HG02588 (cell line): ENCODE data around the gene LYST.
"Not testable (repeated sequence)": the region's sequence is repeated elsewhere in the genome, so short reads cannot be mapped to it uniquely, and the experiment has no call there.

Experiments
- ATAC-seq: cut with Tn5 transposase; IDR thresholded peaks from one replicate; pipeline ENCODE4 v1.9.1; 2021; ENCODE audit warnings: mild to moderate bottlenecking, moderate library complexity; ENCODE audit not compliant: unreplicated experiment

LYST gene

DNA sequence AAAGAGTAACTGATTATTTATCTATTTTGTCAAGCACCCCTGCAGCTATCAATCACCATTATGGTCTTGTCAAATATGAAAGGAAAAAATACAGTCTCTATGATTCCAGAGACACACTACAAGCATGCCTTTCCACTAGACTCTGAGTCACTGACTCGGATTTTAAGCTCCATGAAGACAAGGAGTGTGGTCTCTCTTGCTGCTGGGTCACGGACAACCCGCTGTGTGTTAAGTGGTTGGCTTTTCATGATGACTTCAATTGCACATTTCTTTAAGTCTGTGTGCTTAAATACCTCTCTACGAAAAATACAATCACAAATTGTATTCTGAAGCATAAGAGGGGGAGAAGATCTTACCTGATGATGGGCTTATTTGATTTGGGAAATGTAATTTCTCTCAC, 203.1 kb downstream of the LYST start:
- no peak for ATAC-seq

DNA sequence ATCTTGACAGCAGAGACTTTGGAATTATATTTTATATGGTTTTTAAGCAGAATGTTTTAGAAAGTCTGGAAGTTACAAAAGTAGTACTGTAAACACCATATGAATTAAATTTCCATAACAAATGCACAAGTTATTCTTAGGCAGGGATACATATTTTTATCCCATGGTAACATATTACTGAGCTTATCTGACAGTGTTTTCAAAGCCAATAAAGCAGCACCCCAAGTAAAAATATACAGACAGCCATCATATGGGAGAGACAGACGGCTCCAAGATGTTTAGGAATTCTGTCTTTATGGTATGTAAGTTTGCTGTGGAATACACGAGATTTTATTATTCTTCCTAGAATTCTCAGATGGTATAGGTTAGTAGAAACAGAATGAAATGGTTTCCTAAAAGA, 205.1 kb downstream of the LYST start:
- no peak for ATAC-seq

DNA sequence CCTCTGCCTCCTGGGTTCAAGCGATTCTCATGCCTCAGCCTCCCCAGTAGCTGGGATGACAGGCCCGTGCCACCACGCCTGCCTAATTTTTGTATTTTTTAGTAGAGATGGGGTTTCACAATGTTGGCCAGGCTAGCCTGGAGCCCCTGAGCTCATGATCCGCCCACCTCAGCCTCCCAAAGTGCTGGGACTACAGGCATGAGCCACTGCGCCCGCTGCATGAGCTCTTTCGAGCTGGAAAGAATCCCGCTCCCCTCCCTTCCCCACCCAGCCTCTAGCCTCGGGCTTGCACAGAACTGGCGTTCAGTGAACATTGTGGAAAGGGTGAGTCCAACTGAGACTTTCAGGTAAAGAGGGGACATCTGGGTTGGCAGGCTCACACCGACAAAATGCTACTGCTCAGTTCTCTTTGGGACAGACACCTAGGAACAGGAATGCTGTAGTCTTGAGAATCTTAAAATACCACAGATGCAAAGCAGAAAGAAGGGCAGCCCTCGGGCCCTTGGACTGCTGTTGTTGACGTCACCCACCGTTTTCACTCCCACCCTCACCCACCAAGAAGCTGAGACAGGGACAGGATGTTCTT, 207.4 kb downstream of the LYST start:
- ATAC-seq = no peak

DNA sequence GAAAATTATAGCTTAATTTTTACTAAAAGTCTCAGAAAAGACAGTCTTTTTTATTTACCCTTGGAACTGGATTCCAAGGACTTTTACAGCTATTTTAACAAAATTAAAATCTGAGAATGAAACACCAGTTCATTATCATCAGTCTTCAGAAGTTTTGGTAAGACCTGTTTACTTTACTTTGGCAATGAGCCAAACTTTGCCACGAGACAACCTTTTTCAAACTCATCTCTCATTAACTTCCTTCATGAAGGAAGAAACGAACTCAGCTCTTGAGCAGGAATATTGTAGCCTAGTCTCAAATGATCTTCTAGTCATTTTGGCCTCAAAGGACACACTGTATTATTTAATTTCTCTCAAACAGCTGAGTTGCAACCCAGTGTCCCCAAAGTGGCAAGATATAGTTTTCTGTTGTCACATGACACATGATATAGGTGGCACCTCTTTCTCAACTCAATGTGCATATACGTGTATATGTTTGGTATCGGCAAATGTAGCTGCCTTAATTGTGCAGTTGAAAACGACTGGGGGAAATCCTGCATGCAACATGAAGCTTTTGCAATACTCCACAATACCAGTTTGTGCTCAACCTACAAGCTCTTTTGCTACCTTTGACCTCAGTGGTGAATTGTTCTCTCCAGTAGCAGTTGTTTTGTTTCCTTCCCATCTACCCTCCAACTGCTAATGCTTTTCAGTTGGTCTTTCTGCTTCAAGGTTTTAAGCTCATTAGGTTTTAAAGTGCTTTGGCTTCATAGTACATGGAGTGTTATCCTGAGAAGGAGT, 208.8 kb downstream of the LYST start:
- no peak for ATAC-seq

DNA sequence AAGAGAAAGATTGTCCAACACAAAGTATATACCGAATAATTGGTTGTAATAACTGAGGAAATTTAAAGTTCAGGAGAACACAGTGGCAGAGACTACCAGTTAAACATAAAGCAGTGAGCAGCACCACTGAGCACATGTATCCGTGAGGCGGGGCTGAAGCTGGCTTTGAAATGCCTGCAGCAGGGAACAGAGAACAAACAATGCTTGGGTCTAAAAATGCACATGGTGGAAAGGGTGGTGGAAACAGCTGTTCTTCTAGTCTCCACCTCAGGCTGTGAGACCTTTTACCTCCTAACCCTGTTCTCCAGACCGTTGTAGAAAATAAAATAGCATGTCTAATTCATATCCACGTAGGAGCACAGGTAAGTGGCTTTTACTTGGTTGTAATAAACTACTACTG, 209.4 kb downstream of the LYST start:
- no peak for ATAC-seq

DNA sequence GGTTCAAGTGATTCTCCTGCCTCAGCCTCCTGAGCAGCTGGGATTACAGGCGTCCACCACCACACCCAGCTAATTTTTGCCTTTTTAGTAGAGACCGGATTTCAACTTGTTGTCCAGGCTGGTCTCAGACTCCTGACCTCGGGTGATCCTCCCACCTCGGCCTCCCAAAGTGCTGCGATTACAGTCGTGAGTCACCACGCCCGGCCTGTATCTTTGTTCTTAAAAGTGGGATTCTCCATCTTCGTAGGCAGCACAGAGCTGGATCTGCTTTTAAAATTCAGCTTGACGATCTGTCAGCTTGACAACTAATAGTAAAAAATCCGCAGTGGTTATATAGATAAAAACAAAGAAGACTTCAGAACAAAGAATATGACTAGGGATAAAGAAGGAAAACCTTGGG, 214.3 kb downstream of the LYST start:
- ATAC-seq = no peak

DNA sequence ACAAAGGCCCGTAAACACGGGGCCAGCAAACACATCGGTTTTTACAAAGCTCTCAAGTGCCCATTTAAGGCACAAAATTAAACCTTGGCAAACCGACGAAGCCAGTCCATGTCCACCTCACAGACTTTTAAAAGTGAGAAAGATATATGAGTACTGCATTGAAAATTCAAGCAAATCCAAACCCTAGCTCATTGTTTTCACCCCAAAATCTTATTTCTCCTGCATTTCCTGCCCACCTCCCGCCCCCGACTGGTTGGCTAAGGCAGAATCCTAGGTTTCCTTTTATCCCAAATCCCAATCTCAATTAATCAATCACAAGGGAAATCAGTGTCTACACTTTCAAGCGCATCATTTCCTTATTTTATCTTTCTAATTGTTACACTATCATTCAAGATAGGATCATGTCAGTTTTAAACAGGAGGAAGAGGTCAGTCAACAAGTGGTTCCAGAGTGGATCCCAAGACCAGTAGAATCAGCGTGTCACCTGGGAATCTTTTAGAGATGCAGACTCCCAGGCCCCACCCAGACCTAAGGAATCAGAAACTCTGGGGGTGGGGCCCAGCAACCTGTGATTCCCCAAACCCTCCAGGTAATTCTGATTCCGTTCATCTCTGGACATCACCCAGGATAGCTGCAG, 215.4 kb downstream of the LYST start:
- ATAC-seq = no peak

DNA sequence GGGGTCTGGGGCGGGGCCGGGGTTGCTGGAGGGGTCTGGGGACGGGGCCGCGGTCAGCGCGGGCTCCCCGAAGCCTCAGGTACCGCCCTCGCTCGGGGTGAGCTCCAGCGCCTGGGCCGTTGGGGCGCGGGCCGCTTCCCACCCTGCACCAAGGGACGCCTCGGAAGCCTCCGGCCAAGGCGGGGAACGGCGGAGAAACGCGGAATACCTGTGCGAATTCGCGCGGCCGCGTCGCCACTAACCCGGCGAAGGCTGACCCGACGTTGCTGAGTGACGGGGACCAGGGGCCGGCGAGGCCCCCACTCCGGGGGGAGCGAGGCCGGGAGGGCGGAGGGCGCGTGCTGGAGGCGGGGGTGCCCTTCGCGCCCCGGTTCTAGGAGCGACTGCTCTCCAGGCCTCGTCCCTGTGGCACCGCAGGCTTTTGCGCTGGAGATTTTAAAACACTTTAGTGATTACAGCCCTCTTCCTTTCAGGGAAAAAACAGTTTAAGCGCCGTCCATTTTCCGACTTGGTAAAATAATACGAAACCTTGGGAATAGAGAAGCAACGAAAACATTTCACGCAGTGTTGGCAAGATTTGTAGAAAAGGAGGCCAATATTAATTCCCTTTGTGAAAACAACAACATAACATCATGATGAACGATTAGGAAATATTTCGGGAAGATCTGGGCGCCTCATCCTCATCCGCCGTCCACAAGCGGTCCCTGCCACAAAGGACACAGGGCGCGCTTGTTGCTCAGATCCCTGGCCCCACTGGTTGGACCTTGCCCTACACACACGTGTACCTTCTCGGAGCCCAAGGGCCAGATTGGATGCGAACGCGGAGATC, 216.2 kb downstream of the LYST start:
- ATAC-seq = no peak

DNA sequence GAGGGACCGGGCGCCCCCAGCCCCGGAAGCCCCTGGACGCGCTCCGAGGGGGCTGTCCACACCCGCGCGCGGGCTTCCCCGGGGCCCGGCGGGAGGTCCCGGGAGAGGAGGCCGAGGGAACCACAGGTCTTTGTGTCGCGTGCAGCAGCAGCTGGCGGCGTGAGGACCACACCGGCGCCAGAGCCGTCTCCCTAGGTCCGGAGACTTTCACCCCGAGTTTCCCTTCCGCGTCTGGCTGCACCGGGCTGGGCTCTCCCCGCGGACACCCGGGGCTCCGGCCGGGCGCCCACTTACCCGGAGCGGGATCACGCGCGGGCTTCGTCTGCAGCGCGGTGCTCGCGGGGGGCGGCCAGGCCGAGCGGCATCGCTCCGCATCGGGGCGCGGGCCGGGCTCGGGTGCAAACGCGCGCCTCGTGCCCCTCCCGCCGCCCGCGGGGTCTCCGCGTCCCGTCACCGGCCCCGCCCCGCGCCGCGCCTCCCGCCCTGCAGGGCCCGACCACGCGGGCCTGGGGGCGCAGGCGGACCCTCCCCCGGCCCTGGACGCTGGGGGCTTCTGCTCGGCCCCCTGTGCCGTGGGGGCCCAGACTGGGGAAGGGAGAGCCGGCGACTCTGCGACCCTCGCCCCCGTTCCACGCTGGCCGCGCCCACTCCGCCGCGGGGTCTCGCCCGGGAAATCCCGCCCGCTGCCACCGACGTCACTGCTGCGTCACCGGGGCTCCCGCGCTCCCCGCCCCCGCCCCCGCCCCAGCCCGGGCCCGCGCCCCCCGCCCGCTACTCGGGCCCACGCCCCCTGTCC, 217.1 kb downstream of the LYST start, which contains the start of gene GNG4:
GNG4 (minus strand) TSS at position 417 of the 796 bp plus-strand sequence. CDS start 65,946 bp downstream, outside the sequence.
- peak; percentile 55 for ATAC-seq

DNA sequence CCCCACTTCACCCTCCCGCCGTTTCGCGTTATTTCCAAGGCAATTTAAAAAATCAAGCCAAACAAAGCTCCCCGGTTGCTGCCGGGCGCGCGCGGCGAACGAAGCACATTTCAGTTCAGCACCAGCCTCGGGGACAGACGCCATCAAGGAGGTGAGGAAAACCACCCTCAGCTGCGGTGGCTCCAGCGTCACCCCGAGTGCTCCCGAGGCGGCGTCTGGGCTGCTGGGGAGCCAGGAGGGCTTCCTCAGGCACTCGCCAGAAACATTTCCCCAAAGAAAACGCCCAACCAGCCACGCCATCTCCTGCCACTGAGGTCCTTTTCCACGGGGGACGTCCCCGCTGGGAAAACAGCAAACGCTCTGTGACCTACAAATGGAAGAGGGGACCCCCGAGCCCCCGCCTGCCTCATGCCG, 217.7 kb downstream of the LYST start:
- peak; percentile 52 for ATAC-seq

DNA sequence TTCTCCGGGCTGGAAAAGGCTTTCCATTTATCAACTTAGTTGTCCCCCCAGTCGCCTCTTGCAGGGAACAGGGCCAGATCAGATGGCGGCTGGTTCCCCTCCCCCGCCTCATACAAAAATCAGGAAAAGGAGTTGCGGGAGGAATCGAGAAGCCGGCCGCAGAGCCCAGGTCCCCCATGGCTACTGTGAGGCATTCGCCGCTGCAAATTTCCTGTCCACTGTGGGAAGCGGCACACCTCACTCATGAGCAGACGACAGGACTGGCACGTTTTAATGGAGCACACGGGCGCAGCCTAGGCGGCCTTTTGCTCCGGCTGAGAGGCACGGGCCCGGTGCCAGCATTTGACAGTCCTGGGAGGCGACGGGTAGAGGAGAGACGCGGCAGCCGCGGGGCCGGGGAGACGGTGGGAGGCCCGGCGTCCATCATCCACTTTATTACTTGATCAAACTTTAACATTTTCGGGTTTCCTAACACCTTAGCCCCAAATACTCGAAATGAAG, 218.2 kb downstream of the LYST start:
- ATAC-seq = no peak

DNA sequence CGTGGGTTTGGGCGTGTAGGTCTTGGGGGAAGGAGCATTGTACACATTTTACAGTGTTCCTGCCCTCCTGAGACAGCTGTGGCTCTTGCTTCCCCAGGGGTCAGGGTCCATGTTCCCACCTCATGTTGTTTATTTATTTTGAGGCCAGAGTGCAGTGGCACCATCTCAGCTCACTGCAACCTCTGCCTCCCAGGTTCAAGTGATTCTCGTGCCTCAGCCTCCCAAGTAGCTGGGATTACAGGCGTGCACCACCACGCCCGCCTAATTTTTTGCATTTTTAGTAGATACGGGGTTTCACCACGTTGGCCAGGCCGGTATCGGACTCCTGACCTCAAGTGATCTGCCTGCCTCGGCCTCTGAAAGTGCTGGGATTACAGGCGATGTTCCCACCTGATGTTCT, 219.2 kb downstream of the LYST start:
- not testable (repeated sequence) for ATAC-seq

DNA sequence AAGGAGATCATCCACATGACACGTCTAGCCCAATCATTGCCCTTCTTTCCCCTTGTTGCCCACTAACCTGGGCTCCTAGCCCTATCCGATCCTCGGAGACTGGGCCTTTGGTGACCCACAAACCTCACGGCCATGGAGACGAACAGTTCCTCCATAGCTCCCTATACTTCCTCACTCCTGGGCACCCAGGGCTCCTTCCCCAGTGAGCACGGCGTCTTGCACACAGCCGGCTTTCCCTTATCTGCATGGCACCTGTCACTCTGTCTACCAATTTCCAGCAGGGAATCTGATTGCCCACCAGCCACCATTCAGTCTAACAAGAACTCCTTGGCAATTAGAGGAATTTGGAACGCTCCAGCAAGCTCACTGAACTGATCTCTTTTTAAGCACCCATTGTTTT, 220.2 kb downstream of the LYST start:
- ATAC-seq = no peak

DNA sequence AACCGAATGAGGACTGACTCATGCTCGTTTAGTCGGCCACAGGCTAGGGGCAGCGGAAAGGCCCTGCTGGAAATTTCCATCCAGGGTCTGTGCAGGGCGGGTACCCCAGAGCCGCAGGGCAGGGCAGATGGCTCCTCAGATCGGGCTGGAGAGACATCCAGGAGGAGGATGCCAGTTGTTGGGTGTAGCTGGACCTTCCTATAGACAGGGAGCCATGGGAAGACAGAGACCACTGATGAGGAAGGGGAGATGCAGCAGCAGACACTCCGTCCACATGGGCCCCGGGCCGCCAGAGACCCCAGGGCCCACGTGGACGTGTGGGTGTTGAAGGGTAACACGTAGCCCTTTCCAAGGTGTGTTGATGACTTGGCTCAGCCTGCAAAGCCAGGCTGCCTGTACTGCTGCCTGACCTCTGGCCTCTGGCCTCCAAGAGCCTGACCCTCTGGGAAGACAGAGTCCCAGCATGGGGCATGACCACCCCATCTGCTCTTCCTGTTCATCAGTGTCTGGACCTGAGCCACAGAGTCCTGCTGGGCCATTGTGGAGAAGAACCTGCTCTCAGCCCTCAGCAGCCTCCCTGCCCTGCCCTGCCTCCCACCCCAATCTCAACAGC, 221.9 kb downstream of the LYST start:
- no peak for ATAC-seq

DNA sequence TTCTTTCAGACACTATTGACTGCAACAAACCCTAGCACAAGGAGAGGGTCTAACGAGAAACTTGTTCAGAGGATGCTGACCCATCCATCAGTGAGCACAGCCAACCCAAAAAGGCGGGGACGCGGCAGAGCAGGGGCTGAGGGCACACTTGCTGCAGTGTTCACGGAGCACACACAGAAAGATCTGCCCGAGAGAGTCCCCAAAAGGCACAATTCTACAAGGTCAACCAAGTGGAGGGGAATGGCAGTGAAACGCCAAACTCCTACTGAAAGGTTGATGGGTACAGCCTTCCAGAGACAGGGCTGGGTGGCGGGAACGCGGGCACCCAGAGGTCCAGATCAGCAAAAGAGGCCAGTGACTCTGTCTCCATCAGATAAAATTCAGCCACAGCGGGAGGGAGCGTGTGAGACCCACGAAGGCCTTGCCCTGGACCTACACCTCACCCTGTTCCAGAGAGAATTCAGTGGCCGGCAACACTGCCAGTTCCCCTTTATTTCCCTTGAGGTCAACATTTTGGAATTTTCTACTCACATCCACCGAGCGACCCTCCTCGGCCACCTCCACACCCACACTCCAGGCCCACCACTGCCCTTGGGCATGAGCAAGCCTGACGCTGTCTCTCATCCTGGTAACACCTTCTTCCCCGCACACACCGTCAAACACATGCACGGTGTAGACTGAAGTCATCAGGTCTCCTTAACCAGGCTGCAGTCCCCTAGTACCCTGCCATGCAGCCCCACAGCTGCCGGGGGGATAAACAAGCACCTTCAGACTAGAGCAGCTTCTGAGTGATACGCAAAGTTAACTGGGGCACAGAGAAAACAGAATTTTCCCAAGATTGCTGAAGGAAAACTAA, 222.6 kb downstream of the LYST start:
- ATAC-seq = no peak

DNA sequence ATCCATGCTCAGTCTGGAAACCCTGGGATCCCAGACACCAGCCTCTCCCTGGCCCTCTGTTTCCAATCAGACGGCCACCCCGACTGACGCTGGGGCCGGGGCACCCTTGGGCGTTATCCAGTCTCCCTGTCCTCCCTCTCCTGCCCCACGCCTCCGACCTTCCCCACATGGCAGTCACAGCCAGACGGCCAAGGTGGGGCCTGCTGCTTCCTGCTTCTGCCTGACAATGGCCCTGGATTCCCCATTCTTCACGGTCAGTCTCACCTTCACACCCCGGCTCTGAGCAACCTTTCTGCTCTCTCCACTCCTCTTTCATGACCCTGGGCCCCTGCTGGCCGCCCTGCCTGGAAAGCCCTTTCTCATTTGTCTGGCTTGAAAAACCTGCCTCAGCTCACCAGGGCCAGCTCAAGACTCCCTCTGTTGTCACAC, 223.7 kb downstream of the LYST start:
- ATAC-seq = no peak

DNA sequence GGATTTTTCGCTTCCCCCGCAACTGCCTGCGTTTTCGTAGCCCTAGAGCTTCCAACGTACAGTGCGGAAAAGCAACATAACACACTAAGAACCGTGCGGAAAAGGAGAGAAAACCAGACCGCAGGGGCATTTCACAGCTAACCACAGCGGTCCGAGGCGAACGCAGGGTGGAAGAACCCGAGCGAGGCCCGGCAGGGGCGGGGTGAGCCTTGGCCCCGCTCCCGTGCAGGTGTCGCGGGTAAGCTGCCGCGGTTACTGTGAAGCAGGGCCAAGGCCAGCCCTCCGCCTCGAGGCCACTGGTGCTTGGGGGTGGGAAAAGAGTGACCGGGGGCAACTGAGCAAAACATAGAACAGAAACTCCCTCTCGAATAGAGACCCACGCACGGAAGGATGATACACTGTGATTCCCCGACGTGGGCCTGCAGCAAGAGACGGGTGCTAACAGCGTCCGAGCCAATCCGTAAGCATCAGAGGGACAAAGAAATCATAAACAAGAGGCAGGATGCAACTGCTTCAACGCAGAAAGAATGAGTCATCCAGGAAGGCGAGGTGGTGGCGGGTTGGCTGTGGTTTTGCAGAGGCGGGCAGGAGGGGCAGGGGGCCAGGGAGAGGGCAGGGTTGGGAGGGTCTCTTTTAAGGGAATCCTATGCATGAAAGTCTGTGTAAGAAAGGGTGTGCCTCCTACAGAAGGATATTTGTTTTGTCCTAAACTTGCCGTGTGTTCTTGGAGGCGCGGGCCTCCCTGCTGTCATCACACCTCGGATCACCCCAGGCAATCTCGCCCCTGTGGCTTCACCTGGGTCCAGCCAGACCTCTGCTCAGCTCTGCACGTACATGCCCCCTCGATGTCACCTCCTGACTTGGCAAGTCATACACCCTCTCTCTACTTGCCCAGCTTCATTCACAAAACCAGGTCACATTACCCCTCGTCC, 224.4 kb downstream of the LYST start:
- ATAC-seq = no peak

DNA sequence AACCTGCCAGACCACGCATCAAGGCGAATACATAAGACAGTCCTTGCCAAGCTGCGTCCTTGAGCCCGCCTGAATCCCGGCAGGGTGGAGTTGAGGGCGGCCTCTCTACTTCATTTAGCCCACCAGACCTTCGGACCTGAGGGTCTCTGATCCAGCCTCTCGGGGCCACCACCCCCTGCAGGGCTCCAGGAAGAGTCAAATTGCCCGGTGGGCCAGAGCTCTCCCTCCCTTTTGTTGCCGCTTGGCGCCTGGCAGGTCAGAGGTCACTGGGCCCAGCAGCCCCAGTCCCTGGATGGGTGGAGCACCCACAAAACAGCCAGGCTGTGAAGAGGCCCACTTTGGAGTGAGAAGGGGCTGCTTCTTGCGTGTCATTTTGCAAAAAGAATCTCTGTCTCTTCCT, 226.1 kb downstream of the LYST start:
- no peak for ATAC-seq
